GM19240 (cell line): ENCODE results near the gene ACTL8.
"Not testable (repeated sequence)": the region's sequence is repeated elsewhere in the genome, so short reads cannot be mapped to it uniquely, and the experiment has no call there.

Experiments
- DNase-seq: peaks from one replicate; pipeline ENCODE4 v3.0.0; 2011; ENCODE audit warnings: low spot score; ENCODE audit not compliant: insufficient read length

The ACTL8 gene

DNA sequence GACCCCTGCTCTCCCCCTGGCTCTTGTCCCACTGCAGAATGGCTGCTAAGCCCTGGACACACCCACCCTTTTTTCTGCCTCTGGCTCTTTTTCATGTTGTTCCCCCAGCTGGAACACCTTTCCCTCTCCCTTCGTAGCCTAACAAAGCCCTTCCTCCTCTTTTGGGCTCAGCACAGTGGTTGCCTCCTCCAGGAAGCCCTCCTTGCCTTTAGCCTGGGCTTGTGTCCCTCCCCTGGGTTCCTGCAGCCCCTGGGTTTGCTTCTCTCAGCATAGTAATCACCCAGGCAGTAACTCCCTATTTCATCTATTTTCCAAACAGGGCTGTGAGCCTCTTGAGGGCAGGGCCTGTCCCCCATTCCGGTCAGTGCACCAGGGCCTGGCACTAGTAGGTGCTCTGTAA lies 19.8 kb upstream of the ACTL8 start:
- no peak for DNase-seq

DNA sequence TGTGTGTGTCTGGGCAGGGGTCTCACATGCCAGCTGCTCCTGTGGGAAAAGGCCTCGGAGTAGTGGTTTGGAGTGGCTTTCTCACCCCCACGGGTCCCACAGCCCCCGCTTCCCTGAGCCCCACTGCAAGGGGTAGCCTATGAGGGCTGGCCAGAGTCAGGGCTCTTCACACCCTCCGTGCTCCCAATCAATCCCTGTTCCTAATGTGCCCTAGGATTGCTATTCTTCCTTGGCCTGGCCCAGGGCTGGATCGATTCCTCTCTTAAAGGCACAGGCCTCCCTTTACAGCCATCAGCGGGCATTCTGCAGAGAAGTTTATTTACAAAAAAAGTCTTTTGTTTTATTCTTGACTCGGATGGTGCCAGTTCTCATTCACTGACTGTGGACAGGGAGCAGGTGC lies 19.3 kb upstream of the ACTL8 start:
- no peak for DNase-seq

DNA sequence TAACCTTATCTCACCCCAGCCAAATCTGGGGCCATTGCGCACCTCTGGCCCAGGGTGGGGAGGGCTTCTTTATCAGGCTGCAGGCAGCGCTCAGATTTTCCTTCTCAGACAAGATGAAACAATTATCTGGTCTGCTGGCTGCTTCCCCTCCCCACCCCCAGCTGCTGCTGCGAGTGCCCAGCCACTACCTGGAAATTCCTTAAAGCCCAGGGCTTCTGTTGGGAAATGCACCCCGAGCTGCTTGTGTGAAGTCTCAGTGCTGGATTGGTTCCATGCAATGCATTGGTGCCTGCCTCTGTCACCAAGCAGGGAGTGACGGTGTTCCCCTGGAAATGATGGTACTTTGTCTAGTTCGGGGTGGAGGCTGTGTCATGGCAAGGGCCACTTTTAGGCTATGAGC lies 18.5 kb upstream of the ACTL8 start:
- no peak for DNase-seq

DNA sequence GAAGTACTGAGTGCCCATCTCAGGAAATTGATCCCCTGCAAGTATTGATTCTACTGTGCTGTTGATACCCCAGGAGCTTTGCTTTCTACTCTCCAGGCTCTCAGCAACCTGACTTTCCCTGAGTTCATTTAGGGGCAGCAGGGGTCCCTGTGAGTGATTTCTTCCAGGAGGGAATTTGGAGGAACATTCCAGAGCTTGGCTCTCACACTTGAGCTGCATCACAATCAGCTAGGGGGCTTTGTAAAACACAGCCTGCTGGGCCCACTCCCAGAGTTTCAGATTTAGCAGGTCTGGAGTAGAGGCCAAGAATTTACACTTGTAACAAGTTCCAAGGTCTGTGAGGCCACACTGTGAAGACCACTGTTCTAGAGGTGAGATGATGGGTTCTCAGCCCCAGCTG lies 16.1 kb upstream of the ACTL8 start:
- DNase-seq, result no peak

DNA sequence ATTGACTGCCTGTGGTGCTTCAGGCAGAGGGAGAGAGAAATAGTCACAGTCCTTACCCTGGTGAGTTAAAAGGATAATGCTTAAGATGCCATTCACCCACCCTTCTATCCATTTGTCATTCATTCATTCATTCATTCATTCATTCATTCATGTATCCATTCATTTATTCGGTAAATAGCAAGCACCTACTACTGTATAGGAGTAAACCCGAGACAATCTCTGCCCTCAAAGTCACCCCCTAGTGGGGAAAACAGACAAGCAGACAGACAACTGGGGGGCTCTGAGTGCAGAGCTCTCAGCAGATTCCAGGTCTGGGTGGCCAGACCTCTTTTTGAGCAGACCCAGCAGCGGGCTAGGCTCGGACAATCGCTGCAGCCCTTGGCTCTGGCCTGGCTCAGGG lies 14.1 kb upstream of the ACTL8 start:
- DNase-seq, result no peak

DNA sequence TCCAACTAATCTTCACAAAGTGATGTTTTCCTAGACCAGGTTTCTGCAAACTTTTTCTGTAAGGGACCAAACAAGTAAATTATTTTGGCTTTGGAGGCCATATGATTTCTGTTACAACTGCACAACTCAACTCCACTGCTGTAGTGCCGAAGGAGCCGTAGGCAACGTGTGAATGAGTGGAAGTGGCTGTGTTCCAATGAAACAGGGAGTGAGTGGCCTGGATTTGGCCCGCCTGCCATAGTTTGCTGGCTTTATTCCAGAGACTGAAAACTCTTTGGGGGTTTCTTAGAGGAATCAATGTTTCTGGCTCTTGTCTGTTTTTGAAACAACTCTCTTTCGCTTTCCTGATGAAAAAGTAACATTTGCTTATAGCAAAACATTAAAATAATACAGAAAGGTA lies 12.6 kb upstream of the ACTL8 start:
- no peak for DNase-seq

DNA sequence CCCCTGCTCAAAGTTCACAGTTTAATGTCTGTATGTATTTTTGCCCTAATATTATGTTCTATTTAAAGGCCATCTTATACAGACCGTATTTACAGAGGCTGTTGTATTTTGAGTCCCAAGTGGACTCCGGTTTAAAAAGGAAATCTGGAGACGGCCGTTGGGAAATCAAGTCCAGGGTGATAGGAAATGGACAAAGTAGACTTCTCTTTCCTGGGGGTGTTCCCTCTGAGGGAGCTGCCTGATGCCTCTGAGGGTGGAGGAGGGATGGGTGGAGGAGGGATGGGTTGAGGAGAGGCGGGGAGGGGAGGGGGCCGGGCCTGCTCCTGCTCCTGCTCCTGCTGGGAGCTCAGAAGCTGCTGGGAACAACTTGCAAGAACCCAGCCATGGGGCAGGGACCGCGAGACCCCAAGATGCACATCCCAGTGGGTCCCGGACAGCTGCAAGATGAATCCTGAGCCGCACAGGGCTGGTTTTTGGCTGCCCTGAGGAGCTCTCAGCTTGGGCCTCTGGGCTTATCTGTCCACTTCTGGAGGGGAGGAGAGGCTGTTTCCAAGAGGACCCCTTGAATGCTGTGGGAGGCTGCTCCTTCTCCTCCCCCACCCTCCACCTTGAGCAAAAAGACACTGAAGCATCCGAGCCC lies 12.0 kb upstream of the ACTL8 start:
- DNase-seq, result no peak

DNA sequence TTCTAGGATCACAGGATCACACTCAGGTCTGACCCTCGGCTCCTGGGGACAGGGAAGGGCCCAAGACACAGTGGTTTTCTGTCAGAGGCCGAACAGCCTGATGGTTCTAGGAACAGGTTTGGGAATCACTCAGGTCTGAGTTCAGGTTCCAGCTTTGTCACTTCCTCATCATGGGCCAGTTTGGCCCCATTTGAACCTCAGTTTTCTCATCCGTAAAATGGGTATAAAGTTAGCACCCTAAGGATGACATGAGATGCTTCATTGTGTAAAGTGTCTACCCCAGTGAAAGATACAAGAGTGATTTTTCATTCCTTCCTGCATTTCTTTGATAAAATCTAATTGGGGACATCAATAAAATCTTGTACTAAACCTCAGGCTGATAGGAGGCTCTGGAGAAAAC lies 11.2 kb upstream of the ACTL8 start:
- no peak for DNase-seq

DNA sequence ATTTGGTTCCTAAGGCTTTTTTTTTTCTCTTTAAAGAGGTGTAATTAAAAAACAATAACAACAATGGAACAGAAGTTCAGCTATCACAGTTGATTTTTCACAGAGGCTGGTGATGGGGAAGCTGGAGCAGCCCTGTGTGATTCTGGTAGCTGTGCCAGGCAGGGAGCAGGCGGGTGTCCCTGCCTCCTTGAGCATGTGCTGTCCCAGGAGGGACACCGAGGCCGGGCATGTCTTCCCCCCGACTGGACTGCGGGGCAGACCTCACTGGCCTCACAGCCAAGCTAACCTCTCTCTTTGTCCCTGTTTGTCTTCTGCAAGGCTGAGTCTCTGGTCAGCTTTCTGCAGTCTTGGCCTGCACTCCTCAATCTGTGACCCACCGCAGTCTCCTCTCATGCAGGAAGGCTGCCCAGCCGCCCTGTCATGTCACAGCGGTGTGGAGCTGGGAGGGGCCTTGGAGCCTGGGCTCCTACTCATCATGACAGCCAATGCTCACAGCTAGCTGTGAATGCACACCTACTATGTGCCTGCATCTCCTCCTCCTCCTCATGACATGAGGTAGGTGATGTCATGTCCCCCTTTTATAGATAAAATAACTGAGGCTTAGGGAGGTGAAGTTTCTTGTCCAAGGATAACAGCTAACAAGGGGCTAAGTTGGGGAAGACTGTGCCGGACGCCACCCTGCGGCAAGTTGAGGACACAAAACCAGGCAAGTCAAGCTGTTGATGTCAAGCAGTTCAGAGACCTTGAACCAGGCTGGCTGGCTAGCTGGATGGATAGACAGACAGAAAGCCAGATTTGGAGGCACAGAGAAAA lies 10.3 kb upstream of the ACTL8 start:
- no peak for DNase-seq

DNA sequence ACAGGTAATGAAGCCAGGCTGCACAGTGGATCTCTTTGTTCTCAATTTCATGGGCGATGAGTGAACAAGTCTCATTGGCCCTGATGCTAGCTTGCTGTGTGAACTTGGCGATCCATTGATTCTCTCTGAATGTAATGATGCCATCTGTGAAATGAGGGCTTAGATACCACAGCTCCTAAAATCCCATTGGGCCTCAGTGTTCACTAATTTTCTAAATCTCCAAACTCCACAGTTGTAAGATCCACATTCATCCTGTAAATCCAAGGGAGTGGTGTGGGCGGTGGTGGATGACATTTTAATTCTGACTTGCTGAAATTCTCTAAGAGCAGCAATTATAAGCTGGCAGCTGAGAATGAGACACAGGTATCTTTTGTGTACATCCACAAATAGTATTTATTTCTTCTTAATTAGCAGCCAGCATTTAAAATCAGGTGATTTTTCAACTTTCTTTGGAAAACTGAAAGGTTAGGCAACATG lies 9.6 kb upstream of the ACTL8 start:
- DNase-seq, result no peak

DNA sequence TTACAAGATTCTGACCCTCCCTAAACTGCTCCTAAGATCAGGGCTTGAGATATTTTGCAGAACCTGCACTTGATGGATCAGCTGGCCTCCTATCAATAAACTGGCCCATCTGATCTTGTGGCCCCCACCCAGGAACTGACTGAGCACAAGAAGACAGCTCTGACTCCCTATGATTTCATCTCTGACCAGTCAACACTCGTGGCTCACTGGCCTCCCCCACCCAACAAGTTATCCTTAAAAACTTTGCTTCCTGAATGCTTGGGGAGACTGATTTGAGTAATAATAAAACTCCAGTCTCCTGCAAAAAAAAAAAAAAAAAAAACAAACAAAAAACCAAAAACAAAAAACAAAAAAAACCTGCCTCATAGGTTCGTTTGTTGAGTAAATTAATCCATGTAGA lies 8.9 kb upstream of the ACTL8 start:
- not testable (repeated sequence) for DNase-seq

DNA sequence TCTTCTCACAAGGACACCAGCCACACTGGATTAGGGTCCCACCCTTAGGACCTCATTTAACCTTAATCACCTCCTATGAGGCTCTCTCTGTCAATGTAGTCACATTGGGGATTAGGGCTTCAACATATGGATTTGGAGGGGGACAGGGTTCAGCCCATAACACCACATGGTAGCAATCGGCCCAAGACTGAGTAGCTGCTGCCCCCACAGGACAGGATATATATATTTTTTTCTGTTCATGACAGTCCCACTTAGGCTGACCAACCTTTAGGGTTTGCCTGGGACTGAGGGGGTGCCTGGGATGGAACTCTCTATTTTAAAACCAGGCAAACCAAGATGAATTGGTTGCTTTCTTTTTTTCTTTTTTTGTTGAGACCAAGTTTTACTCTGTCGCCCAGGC lies 8.2 kb upstream of the ACTL8 start:
- DNase-seq, result no peak

DNA sequence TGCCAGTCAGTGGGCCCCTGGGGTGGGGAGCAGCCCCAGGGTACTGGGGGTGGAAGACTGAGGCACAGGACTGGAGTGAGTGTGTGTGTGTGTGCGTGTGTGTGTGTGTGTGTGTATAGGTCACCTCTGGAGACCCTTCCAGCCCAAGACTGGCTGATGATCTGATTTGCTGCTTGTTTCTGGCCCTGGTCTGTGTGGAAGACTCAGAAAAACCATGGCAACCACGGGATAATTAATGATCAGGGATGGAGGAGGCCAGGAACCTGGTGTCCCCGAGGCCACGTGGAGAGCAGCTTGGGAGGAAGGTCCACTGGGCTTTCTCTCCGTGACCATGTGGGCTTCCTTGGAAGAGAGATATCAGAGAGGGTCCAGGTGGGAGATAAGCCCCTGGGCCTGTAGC lies 4.8 kb upstream of the ACTL8 start:
- no peak for DNase-seq

DNA sequence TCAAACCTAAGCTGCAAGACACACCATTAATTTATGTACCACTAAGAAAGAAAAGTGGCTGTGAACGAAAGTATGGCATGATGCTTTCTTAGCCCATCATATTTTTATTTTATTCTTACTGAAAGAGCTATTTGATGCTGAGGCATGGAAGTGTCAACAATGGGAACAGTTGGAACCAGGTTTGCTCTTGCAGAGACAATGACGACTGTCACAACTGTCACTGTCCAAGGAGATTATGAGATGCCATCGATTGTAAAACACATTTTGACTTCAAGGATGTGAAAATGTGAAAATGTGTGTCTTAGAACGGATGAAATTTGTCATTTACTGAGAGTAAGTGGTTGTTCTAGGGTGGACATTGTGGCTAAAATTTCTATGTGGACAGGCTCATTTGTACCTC lies 2.8 kb upstream of the ACTL8 start:
- DNase-seq, result no peak

DNA sequence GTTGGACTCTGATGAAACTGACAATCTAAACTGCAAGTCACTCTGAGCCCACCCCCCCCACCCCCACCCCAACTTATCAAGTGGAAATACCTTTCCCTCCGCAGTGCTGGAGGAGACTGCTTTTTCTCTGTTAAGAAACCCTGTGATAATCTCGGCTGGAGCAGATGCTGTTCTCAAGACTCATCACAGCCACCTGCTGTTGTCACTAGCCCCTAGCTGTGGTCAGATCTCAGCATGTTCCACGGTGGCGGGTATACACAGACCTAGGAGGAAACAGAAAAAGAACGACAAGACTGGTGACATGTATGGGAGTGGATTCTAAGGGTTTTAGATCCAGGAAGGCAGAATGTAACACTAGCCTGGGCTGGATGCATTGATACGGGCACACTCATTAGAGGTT lies 2.3 kb downstream of the ACTL8 start:
- DNase-seq, result no peak

DNA sequence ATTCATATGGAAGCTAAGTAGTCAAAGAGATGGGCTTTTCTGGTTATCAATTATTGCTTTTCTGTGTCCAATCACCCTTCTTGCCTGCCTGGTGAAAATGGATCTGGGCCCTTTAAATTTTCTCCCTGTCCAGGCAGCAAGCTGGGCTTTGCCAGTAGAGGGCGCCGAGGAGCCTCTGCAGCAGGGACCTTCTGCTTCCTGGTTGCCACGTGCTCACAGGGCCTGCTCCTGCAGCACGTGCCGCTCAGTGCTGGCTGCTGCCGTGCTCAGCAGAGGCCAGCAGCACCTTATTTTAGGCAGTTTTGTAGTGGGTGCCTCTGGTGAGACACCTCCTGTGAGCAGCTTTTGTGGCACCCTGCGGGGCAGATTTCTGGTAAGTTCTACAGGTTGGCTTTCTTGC lies 4.0 kb downstream of the ACTL8 start:
- no peak for DNase-seq

DNA sequence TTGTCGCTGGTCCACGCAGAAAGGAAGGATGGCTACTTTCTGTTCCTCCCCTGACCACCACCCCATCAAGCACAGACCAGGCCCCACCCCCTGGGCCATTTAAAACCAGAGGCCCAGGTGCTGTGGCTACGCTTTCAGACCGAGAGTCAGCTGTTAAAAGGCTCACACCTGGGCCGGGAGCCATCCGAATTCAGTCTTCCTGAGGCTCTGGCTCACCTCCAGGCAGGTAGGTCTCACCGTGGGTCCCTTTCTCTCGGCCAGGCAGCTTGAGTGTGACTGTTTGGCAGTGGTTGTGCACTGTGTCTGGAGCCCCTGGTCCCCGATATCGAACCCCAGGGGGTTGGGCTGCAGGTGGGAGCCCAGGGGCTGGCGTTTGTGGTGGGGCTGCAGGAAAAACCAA lies 7.2 kb downstream of the ACTL8 start:
- DNase-seq, result no peak

DNA sequence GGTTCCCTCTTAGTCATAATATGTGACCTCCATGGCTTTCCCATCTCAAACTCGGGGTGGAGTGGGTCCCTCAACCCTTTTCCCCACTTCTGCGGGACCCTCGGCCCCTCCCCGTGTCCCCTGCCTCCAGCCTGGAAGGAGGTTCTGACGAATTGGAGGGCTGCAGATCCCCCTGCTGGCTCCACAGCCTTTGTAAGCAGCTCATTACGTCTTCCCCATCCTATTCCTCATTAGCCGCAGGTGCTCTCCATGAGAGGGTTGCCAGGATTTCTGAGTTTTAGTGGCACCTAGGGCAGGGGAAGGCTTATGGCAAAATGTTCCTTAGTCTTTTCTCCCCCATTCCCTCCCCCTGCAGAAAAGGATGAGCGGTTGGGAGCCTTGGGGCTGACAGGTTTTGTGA lies 8.3 kb downstream of the ACTL8 start:
- no peak for DNase-seq

DNA sequence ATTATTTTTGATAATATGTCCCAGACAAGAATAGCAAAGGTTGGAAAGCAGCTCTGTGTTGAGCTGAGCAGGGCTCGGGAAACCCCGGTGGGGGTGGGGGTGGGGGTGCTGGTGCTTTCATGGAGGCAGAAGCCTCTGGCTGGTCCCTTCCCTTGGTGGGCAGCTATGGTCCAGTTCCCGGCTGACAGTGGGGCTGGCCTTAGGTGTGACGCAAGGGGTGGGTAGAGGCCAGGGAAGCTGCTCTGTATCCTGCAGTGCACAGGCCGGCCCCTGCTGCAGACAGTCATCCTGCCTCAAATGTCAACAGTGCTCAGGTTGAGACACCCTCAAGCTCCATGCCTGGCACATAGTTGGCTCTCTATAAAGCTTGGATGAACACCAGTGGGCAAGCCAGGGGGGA lies 8.9 kb downstream of the ACTL8 start:
- no peak for DNase-seq

DNA sequence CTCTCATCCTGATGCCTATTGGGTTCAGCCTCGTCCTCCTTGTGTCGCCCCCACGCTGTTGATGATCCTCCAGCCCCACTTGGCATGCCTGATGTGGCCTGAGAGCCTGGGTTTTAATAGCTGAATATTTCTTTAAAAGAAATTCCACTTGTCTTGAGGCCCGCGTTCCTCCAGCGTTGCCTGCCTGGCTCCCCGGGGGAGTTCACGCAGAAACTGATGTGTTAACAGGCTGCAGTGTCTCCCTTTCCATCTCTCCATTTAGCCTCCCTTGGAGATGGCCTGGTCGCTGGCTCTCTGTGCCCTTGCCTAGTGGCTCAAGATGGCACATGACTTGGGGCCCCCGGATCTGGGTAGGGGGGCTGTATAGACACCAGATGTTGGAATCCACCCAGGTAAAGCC lies 9.5 kb downstream of the ACTL8 start:
- DNase-seq, result no peak

DNA sequence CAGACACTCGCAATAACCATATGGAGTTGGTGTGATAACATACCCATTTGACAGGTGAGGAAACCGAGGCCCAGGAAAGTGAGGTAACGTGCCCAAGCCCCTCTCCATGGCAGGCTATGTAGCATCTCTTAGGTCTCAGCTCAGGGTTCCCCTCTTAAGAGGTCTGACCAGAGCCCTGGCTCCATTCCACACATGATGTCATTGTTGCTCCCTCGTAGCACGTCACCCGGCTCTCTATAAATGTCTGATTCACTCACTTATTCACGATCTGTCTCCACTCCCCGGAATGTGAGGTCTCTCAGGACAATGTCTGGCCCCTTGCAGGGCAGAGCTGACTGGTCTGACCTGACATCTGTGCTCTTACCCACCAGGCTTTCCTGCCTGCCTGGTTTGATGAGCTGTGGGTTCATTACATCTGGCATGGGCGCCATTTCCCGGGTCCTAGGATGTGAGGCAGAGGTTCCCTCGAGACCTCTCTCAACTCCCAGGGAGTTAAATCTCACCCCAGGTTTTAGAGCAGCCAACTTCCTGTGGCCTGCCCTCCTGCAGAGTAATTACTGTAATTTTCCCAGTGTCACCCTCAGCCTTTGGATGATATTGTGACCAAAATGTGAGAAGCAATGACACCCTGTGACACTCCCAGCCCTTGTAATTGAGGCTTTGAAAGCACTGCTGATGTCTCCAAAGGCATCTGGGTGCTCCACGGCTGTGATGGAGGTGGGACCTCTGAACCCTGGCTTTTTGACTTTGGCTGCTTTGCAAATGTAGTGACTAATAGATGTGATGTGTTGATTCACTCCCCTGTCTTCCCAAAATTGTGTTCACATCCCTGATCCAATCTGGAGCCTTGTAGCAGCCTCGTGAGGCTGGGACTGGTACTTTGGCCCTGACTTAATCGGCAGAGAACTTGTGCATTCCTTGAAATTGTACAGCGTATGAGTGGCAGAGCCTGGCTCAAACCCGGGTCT lies 10.6 kb downstream of the ACTL8 start:
- DNase-seq, result no peak

DNA sequence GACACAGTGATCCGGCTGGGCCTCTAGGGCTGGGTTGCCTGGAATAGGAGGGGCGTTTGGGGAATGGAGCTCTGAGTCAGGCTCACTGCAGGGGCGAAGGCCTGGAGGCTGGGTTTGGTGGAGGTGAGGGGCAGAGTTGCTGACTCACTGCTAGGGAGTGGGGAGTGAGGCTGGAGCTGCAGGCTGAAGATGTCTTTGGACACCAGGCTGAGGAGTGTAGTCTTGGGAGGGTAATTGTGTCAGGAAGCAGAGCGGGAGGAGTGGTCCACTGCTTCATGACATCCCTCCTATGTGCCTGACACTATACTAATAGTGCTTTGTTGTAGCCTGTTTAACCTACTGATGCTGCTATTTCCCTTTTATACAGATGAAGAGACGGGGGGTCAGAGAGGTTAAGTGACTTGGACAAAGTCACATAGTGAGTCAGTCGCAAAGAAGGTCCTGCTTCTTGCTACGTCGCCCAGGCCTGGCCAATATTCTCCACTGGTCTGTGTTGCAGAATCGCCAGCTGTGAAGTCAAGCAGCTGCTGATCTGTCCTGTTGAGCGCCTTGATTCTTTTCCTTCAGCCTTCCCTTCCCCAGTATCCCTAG lies 13.6 kb downstream of the ACTL8 start:
- no peak for DNase-seq
